B cell (primary cell): Measurements from ENCODE around the gene ZRANB1.

ENCODE experiments used
- EZH2 ChIP-seq: IDR thresholded peaks from 2 replicates; pipeline ENCODE4 v1.6.1; 2012; ENCODE audit warnings: borderline replicate concordance, low read depth, mild to moderate bottlenecking, moderate library complexity, low read length; ENCODE audit not compliant: insufficient read depth, poor library complexity, severe bottlenecking
- TF ChIP-seq, protein P1 (sequence below): fragments of 200-600 bp; IDR thresholded peaks from one replicate; pipeline ENCODE4 v1.8.0; 2022; ENCODE audit warnings: antibody characterized with exemption, mild to moderate bottlenecking

DNA sequence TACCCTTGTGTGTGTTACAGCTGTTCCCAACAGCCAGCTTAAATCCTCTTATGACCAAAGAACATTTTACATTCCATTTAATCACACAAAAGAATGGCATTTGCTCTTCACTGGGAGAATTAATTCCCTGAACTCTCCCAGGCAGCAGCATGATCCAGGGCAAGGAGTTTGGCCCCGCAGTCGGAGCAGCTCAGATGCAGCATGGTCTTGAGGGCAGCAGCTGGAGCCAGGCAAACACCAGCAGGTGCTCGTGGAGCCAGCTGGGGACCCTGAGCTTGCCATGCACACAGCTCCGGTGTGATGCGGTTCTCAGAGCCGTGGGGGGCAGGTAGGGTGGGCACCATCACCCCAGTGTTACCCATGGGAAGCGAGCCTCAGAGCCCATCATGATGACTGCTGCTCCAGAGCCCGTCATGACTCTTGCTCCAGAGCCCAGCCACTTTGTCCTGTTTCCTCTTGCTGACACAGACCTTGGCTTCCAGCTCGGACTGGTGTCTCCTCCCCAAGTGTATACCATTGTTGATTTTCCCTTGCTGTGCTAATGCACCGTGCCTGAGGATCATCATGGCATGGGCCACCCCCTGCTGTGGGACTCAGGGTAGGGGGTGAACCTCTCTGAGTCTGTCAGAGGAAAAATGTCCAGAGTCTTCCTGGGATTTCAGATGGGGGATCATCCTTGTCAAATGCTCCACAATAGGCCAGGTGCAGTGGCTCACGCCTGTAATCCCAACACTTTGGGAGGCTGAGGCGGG, 75.8 kb downstream of the ZRANB1 start:
- TF ChIP-seq, protein P1, sequence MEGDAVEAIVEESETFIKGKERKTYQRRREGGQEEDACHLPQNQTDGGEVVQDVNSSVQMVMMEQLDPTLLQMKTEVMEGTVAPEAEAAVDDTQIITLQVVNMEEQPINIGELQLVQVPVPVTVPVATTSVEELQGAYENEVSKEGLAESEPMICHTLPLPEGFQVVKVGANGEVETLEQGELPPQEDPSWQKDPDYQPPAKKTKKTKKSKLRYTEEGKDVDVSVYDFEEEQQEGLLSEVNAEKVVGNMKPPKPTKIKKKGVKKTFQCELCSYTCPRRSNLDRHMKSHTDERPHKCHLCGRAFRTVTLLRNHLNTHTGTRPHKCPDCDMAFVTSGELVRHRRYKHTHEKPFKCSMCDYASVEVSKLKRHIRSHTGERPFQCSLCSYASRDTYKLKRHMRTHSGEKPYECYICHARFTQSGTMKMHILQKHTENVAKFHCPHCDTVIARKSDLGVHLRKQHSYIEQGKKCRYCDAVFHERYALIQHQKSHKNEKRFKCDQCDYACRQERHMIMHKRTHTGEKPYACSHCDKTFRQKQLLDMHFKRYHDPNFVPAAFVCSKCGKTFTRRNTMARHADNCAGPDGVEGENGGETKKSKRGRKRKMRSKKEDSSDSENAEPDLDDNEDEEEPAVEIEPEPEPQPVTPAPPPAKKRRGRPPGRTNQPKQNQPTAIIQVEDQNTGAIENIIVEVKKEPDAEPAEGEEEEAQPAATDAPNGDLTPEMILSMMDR: no peak
- no peak for TF ChIP-seq EZH2
